ENCODE results near the gene TRIM16. TPM values are rescaled to one million over a fixed set of nuclear protein-coding genes. Genes with fewer than 3 reads are reported as not detected.
A peak's percentile ranks its signal among the peaks of the same experiment; 100 is the strongest.
"Not testable (repeated sequence)": the region's sequence is repeated elsewhere in the genome, so short reads cannot be mapped to it uniquely, and the experiment has no call there.

The TRIM16 gene
- 20.1 TPM for total RNA-seq
- long read RNA-seq, partial matches to known transcripts, result 35 of 44 reads
- long read RNA-seq, other reads (novel, unspliced or antisense), result 7 of 44 reads

- H3K27me3 ChIP-seq; H3K9me3 ChIP-seq; intact Hi-C loops (cut with DNase I); H3K4me1 ChIP-seq; H3K36me3 ChIP-seq: not testable (repeated sequence)
- TF ChIP-seq, protein P1, sequence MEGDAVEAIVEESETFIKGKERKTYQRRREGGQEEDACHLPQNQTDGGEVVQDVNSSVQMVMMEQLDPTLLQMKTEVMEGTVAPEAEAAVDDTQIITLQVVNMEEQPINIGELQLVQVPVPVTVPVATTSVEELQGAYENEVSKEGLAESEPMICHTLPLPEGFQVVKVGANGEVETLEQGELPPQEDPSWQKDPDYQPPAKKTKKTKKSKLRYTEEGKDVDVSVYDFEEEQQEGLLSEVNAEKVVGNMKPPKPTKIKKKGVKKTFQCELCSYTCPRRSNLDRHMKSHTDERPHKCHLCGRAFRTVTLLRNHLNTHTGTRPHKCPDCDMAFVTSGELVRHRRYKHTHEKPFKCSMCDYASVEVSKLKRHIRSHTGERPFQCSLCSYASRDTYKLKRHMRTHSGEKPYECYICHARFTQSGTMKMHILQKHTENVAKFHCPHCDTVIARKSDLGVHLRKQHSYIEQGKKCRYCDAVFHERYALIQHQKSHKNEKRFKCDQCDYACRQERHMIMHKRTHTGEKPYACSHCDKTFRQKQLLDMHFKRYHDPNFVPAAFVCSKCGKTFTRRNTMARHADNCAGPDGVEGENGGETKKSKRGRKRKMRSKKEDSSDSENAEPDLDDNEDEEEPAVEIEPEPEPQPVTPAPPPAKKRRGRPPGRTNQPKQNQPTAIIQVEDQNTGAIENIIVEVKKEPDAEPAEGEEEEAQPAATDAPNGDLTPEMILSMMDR (IDR thresholded peaks at IDR 0.05), result peak; percentile 20
- peak; percentile 91 for DNase-seq
- Histone ChIP-seq H3K27ac (peak within 1 kb of the TSS; percentile 68), H3K4me3 (peak within 1 kb of the TSS; percentile 62)
- ATAC-seq, result peak; percentile 97
Measured at GRCh38 chr17:15683824-15684478, at the start of gene TRIM16. TRIM16 (minus strand) TSS chr17:15684311; CDS start chr17:15651609, 32,702 bp downstream.

GRCh38 chr17:15733174-15733789 is 49.2 kb upstream of the TRIM16 start:
- DNase-seq; H3K27me3 ChIP-seq; H3K27ac ChIP-seq; H3K36me3 ChIP-seq; H3K4me3 ChIP-seq; H3K4me1 ChIP-seq; intact Hi-C loops (cut with DNase I); H3K9me3 ChIP-seq; ATAC-seq: not testable (repeated sequence)

GRCh38 chr17:15731900-15732299 is 47.8 kb upstream of the TRIM16 start, which contains the start of gene TBC1D26:
TBC1D26 (plus strand) TSS chr17:15732283; CDS start chr17:15735349, 3,066 bp downstream.
- ATAC-seq, result not testable (repeated sequence)

DNA sequence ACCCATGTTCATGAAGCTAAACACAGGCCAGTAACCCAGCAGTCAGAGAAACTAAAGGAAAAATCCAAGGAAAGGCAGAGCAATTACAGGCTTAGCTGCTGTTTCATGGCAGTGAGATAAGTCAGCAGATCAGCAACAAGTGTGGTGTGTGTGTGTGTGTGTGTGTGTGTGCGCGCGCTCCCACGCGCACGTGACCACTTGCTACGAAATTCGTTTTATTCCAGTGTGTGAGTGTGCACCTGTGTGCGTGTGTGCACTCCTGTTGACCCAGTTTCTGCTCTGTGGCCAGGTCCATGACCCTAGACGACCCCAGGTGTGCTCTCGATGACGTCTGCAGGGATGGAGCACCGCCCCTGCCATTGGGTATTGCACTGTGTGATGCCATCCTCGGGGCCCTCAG is 46.4 kb upstream of the TRIM16 start:
- intact Hi-C loops (cut with DNase I); H3K9me3 ChIP-seq: not testable (repeated sequence)

More at GRCh38 chr17:15731900-15732299, 47.8 kb upstream of the TRIM16 start, which contains the start of gene TBC1D26:
- intact Hi-C loops (cut with DNase I); H3K9me3 ChIP-seq; H3K27me3 ChIP-seq; H3K4me3 ChIP-seq; DNase-seq; H3K27ac ChIP-seq; H3K4me1 ChIP-seq; H3K36me3 ChIP-seq: not testable (repeated sequence)

GRCh38 chr17:15716601-15717563 is 32.8 kb upstream of the TRIM16 start:
- H3K4me3 ChIP-seq; H3K27ac ChIP-seq; DNase-seq; ATAC-seq; intact Hi-C loops (cut with DNase I); H3K4me1 ChIP-seq; H3K27me3 ChIP-seq; H3K36me3 ChIP-seq: not testable (repeated sequence)
- H3K9me3 ChIP-seq, result peaks cover 37% of the 10 kb centered on the region

More for the DNA sequence above, 46.4 kb upstream of the TRIM16 start:
- not testable (repeated sequence) for H3K27me3 ChIP-seq, DNase-seq, H3K4me1 ChIP-seq, H3K27ac ChIP-seq, H3K36me3 ChIP-seq, ATAC-seq, H3K4me3 ChIP-seq

GRCh38 chr17:15708879-15709278 is 24.8 kb upstream of the TRIM16 start:
- H3K27me3 ChIP-seq; intact Hi-C loops (cut with DNase I); ATAC-seq; H3K4me3 ChIP-seq; H3K9me3 ChIP-seq; DNase-seq; H3K4me1 ChIP-seq; H3K27ac ChIP-seq: not testable (repeated sequence)
- H3K36me3 ChIP-seq, result peaks cover 12% of the 10 kb centered on the region

DNA sequence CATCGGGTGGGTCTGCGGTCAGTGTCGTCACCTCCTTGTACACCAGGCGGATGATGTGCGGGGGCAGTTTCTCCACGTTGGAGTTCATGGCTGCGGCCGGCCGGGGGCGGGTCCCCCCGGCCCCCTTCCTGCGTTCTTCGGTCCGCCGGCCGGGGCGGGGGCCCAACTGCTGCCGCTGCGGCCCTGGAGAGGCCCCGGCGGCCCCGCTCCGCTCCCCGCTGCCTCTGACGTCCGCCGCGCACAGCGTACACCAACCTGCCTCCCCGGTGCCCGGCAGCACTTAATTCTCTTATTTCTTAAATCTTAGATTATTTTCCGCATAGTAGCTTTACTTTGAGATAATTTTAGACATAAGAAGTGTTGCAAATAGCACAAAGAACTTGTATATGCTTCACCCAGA is 20.7 kb upstream of the TRIM16 start:
- H3K27me3 ChIP-seq; H3K27ac ChIP-seq; H3K9me3 ChIP-seq; DNase-seq; H3K4me1 ChIP-seq; ATAC-seq; H3K4me3 ChIP-seq; intact Hi-C loops (cut with DNase I): not testable (repeated sequence)
- H3K36me3 ChIP-seq, result peaks cover 12% of the 10 kb centered on the region

DNA sequence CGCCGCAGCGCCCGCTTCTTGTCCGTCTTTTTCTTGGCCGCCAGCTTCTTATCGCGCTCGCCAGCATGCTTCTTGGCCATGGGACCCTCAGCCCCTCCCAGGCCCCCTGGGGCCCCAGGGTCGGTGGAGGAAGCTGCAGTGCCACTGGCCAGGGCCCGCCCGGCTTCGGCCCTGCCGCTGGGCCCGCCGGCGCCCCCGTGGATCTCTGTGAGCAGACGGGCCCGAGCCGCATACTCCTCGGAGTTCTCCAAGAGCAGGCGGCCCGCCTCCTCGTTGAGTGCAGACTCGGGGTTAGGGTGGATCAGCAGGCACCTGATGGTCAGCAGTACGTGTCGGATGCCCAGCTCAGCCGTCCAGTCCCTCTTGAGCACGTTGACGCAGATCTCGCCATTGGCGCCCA is 20.1 kb upstream of the TRIM16 start:
- H3K27ac ChIP-seq; ATAC-seq; intact Hi-C loops (cut with DNase I); H3K4me1 ChIP-seq; H3K4me3 ChIP-seq; DNase-seq; H3K9me3 ChIP-seq; H3K27me3 ChIP-seq: not testable (repeated sequence)
- H3K36me3 ChIP-seq, result peaks cover 12% of the 10 kb centered on the region

GRCh38 chr17:15699937-15700336 is 15.8 kb upstream of the TRIM16 start:
- H3K4me1 ChIP-seq; H3K36me3 ChIP-seq; DNase-seq; H3K9me3 ChIP-seq; H3K27me3 ChIP-seq; H3K27ac ChIP-seq; intact Hi-C loops (cut with DNase I): not testable (repeated sequence)
- H3K4me3 ChIP-seq, result peak overlapping the region; percentile 58
- peak; percentile 3 for ATAC-seq

DNA sequence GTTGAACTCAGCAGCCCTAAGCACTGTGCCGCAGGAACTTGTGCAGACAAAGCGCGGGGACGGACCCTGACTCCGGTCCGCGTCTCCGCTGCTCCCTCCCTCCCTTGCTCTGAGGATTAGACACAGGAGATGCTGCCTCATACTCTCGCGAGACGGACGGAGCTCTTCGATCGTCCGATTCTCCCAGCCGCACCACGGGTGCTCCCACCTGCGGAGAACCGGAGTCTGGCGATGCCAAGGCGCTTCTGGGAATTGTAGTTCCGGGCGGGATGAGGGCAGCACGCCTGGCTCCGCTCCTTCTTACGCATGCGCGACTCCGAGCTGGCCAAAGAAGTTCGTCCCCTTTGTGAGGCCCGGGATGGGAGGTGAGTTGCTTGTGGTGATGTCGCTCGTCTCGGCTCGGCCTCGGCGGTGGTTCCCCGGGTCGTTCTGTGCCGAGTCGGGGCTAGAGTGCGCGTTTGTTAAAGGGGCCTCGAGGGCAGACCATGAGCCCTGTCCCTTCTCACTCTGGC is 15.4 kb upstream of the TRIM16 start, which contains the start of gene ZNF286A:
Gene ZNF286A (plus strand): TSS at position 340 of the 512 bp plus-strand sequence. CDS start 578 bp downstream, outside the sequence.
- ATAC-seq (peak; percentile 100), DNase-seq (peak; percentile 100)
- H3K27ac ChIP-seq, result peak within 1 kb of the TSS; percentile 49
- H3K27me3 ChIP-seq; H3K36me3 ChIP-seq; H3K4me1 ChIP-seq; H3K9me3 ChIP-seq; intact Hi-C loops (cut with DNase I): not testable (repeated sequence)
- peak within 1 kb of the TSS; percentile 58 for H3K4me3 ChIP-seq

DNA sequence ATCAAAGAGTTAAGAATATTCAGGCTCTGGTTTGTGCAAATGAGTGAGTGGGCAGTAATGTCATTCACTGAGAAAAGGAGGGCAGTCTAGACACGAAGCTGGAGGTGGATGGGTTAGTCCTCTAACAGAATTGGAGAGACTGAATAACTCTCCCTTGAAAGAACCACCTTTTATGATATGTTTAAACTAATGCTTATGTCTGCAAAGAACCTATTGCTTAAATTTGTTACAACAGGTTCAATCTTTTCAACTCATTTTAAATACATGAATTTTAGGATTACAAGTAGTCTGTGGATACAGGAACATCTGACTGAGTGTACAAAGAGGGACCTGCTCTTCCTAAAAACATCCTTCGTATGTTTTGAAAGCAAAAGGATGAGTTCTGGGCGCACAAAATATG is 14.9 kb upstream of the TRIM16 start:
- intact Hi-C loops (cut with DNase I); DNase-seq; H3K9me3 ChIP-seq; ATAC-seq; H3K27me3 ChIP-seq; H3K4me1 ChIP-seq; H3K36me3 ChIP-seq: not testable (repeated sequence)
- Histone ChIP-seq H3K27ac (peak overlapping the region; percentile 49), H3K4me3 (peak overlapping the region; percentile 58)

- H3K27ac ChIP-seq; H3K4me3 ChIP-seq; DNase-seq; H3K27me3 ChIP-seq; H3K36me3 ChIP-seq; H3K9me3 ChIP-seq; ATAC-seq; H3K4me1 ChIP-seq; intact Hi-C loops (cut with DNase I): not testable (repeated sequence)
Measured at GRCh38 chr17:15687494-15687893, 3.4 kb upstream of the TRIM16 start.

Data from upper lobe of right lung (tissue), 1 donor.